HG03565 (cell line): ENCODE data around the gene C5orf24.
A peak's percentile ranks its signal among the peaks of the same experiment; 100 is the strongest.

ENCODE experiments used
- ATAC-seq: cut with Tn5 transposase; IDR thresholded peaks from one replicate; pipeline ENCODE4 v1.9.1; 2021; ENCODE audit warnings: mild to moderate bottlenecking, moderate library complexity; ENCODE audit not compliant: unreplicated experiment

C5orf24 gene

DNA sequence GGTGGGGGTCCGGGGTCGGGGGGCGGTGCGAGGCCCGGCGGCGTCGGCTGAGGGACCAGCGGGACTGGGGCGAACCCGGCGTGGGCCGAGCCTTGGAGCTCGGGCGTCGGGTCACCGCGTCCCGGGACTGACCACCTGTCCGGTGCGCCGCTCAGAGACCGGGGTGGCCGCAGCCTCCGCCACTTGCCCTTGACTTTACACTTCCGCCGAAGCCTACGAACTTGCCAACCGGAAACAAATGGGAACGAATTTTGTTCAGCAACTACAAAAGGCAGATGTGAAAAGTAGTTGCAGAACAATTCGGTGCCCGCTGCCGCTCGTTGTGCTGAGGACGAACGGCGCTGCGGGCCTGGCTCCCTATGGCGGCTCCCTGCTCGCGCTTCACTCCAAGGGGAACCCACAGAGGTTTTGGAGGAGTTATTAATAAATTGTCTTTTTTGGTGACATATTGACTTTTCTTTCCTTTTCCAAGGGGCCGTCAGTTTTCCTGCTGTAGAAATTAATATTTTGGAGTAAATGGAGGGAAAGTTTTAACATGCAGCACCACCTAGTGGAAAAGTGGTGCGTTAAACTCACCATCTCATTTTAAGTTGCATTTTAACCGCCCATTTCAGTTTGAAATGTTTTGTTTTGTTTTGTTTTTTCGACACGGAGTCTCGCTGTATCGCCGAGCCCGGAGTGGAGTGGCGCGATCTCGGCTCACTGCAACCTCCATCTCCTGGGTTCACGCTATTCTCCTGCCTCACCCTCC is 59.7 kb downstream of the C5orf24 start:
- ATAC-seq, result peak; percentile 21

DNA sequence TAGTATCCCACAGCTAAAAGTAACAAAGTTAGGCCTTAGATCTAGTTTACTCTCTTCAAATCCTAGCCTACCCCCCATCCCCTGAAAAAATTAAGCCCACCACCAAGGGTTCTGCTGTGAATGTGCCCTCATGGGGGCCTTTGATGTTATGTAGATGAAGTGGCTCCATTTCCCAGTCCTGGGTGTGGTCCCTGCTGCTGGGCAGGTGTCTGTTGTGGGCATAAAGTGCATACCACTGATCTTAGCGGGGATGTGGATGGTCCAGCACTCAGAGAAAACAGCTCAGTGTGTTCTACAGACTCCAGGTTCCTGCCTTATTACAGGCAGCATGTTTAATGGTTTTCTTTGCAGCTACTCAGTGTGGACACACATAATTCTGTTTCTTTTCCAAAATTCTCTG is 61.0 kb downstream of the C5orf24 start:
- no peak for ATAC-seq
